OCI-LY3 (cell line): Measurements from ENCODE around the gene CLPTM1L.

Source experiments
- H2AFZ ChIP-seq: fragments of 200-600, 300-600 bp; shearing (Covaris generic); 2 replicates; pipeline ENCODE4 v1.6.0; 2014; ENCODE audit warnings: antibody characterized with exemption, low read depth, low read length
- H3K27ac ChIP-seq: fragments of 200-600, 300-600 bp; sonication (generic); 2 replicates; pipeline ENCODE4 v1.5.1; 2014; ENCODE audit warnings: mild to moderate bottlenecking, low read length, moderate library complexity, mixed read lengths
- H3K27me3 ChIP-seq: fragments of 200-600, 300-600 bp; sonication (generic); 2 replicates; pipeline ENCODE4 v1.6.1; 2014; ENCODE audit warnings: low read depth, low read length, mixed read lengths
- H3K36me3 ChIP-seq: fragments of 200-600, 300-600 bp; sonication (generic); replicated peaks from 2 replicates; pipeline ENCODE3; 2014; ENCODE audit warnings: low read depth, low read length, mixed read lengths
- H3K4me1 ChIP-seq: fragments of 300-600, 200-600 bp; sonication (generic); 2 replicates; pipeline ENCODE4 v1.6.1; 2014; ENCODE audit warnings: low read length, mixed read lengths
- H3K4me2 ChIP-seq: fragments of 200-600, 300-600 bp; sonication (generic); 2 replicates; pipeline ENCODE4 v1.6.1; 2014; ENCODE audit warnings: low read length, mixed read lengths
- H3K4me3 ChIP-seq: fragments of 300-600, 200-600 bp; sonication (generic); 2 replicates; pipeline ENCODE4 v1.5.1; 2014; ENCODE audit warnings: antibody characterized with exemption, mild to moderate bottlenecking, low read length, moderate library complexity
- H3K79me2 ChIP-seq: fragments of 300-600, 200-600 bp; shearing (Covaris generic); 2 replicates; pipeline ENCODE4 v1.6.1; 2014; ENCODE audit warnings: mild to moderate bottlenecking, low read length, mixed read lengths
- H3K9ac ChIP-seq: fragments of 300-600, 200-600 bp; shearing (Covaris generic); 2 replicates; pipeline ENCODE4 v1.6.0; 2014; ENCODE audit warnings: mild to moderate bottlenecking, low read length, moderate library complexity
- H3K9me3 ChIP-seq: fragments of 200-600, 300-600 bp; shearing (Covaris generic); 2 replicates; pipeline ENCODE4 v1.6.1; 2014; ENCODE audit warnings: low read length, mixed read lengths; ENCODE audit not compliant: insufficient read depth
- H4K20me1 ChIP-seq: fragments of 200-600, 300-600 bp; sonication (generic); 2 replicates; pipeline ENCODE4 v1.6.1; 2016; ENCODE audit warnings: low read length, mixed read lengths; ENCODE audit not compliant: insufficient read depth
- CTCF ChIP-seq: fragments of 200-600, 300-600 bp; sonication (generic); IDR thresholded peaks from 2 replicates; pipeline ENCODE4 v1.5.1; 2014; ENCODE audit warnings: antibody characterized with exemption, low read length, low read depth
- EZH2phosphoT487 ChIP-seq: fragments of 200-600 bp; shearing (Covaris generic); IDR thresholded peaks from 2 replicates; pipeline ENCODE4 v1.6.1; 2018; ENCODE audit warnings: antibody characterized with exemption, mixed run types, low read depth

Gene CLPTM1L

GRCh38 chr5:1388383-1388967 is 43.6 kb upstream of the CLPTM1L start:
- H3K27me3 ChIP-seq: peaks cover 27% of the 10 kb centered on the region
- H3K36me3 ChIP-seq: no peaks in the 10 kb centered on the region
- H3K27ac ChIP-seq: no peak overlapping the region
- H3K9ac ChIP-seq: no peak overlapping the region
- H3K4me1 ChIP-seq: peaks cover 3% of the 10 kb centered on the region; the same call in 1 of the 2 replicates
- no peaks in the 10 kb centered on the region for H3K79me2 ChIP-seq
- no peak for TF ChIP-seq CTCF
- TF ChIP-seq EZH2phosphoT487: no peak
- no peaks in the 10 kb centered on the region for H3K9me3 ChIP-seq
- no peak overlapping the region for H3K4me2 ChIP-seq
- no peak overlapping the region for H2AFZ ChIP-seq
- no peak overlapping the region for H3K4me3 ChIP-seq
- no peaks in the 10 kb centered on the region for H4K20me1 ChIP-seq

- Histone ChIP-seq H3K79me2 (no peaks in the 10 kb centered on the region), H3K9ac (no peak overlapping the region), H2AFZ (no peak overlapping the region), H3K27ac (no peak overlapping the region), H3K4me3 (no peak overlapping the region), H4K20me1 (no peaks in the 10 kb centered on the region), H3K4me1 (peaks cover 3% of the 10 kb centered on the region; the same call in 1 of the 2 replicates), H3K27me3 (peaks cover 27% of the 10 kb centered on the region), H3K36me3 (no peaks in the 10 kb centered on the region), H3K4me2 (no peak overlapping the region), H3K9me3 (no peaks in the 10 kb centered on the region)
- TF ChIP-seq CTCF: no peak
- no peak for TF ChIP-seq EZH2phosphoT487
Measured at GRCh38 chr5:1387876-1388275, 43.0 kb upstream of the CLPTM1L start.

GRCh38 chr5:1387059-1387755 is 42.3 kb upstream of the CLPTM1L start:
- no peaks in the 10 kb centered on the region for H3K36me3 ChIP-seq
- H3K27ac ChIP-seq: no peak overlapping the region
- H3K9ac ChIP-seq: no peak overlapping the region
- H3K4me2 ChIP-seq: peak overlapping the region; percentile 87; the same call in 1 of the 2 replicates
- no peak overlapping the region for H2AFZ ChIP-seq
- no peaks in the 10 kb centered on the region for H4K20me1 ChIP-seq
- no peak for TF ChIP-seq EZH2phosphoT487
- no peak for TF ChIP-seq CTCF
- no peak overlapping the region for H3K4me3 ChIP-seq
- H3K4me1 ChIP-seq: peaks cover 3% of the 10 kb centered on the region; the same call in 1 of the 2 replicates
- H3K27me3 ChIP-seq: peaks cover 27% of the 10 kb centered on the region
- H3K9me3 ChIP-seq: no peaks in the 10 kb centered on the region
- no peaks in the 10 kb centered on the region for H3K79me2 ChIP-seq

- H3K36me3 ChIP-seq: no peaks in the 10 kb centered on the region
- H3K79me2 ChIP-seq: no peaks in the 10 kb centered on the region
- peak overlapping the region; percentile 40; the same call in 1 of the 2 replicates for H3K9ac ChIP-seq
- no peak for TF ChIP-seq EZH2phosphoT487
- TF ChIP-seq CTCF: no peak
- H3K27me3 ChIP-seq: peaks cover 27% of the 10 kb centered on the region
- no peaks in the 10 kb centered on the region for H3K9me3 ChIP-seq
- H2AFZ ChIP-seq: peak overlapping the region; percentile 65; the same call in 1 of the 2 replicates
- no peak overlapping the region for H3K27ac ChIP-seq
- peaks cover 3% of the 10 kb centered on the region; the same call in 1 of the 2 replicates for H3K4me1 ChIP-seq
- H4K20me1 ChIP-seq: no peaks in the 10 kb centered on the region
- H3K4me2 ChIP-seq: peak overlapping the region; percentile 87
- peak overlapping the region; percentile 87 for H3K4me3 ChIP-seq
Measured at GRCh38 chr5:1386274-1386717, 41.4 kb upstream of the CLPTM1L start.
